HepG2 (cell line): ENCODE data around the gene KIAA1958.

Experiments
- ATF2 ChIP-seq: sonication (generic); formaldehyde crosslinking; IDR thresholded peaks from 2 replicates; pipeline ENCODE4 v1.4.0; 2020; ENCODE audit warnings: missing genetic modification reagents
- HBP1 ChIP-seq: IDR thresholded peaks from 2 replicates; pipeline ENCODE4 v1.6.1; 2016; ENCODE audit warnings: low read depth, control low read depth
- PATZ1 ChIP-seq: sonication (generic); formaldehyde crosslinking; IDR thresholded peaks from 2 replicates; pipeline ENCODE4 v1.4.0; 2020; ENCODE audit warnings: missing genetic modification reagents
- PITX1 ChIP-seq: sonication (generic); formaldehyde crosslinking; IDR thresholded peaks from 2 replicates; pipeline ENCODE4 v1.5.1; 2020; ENCODE audit warnings: mild to moderate bottlenecking, missing genetic modification reagents
- SRF ChIP-seq: IDR thresholded peaks from 2 replicates; pipeline ENCODE4 v1.6.1; 2011; ENCODE audit warnings: mild to moderate bottlenecking, low read depth, low read length, moderate library complexity
- TF ChIP-seq, protein P1 (sequence below): sonication (generic); formaldehyde crosslinking; IDR thresholded peaks from 2 replicates; pipeline ENCODE4 v1.5.0; 2020; ENCODE audit warnings: mild to moderate bottlenecking, missing genetic modification reagents, moderate library complexity

DNA sequence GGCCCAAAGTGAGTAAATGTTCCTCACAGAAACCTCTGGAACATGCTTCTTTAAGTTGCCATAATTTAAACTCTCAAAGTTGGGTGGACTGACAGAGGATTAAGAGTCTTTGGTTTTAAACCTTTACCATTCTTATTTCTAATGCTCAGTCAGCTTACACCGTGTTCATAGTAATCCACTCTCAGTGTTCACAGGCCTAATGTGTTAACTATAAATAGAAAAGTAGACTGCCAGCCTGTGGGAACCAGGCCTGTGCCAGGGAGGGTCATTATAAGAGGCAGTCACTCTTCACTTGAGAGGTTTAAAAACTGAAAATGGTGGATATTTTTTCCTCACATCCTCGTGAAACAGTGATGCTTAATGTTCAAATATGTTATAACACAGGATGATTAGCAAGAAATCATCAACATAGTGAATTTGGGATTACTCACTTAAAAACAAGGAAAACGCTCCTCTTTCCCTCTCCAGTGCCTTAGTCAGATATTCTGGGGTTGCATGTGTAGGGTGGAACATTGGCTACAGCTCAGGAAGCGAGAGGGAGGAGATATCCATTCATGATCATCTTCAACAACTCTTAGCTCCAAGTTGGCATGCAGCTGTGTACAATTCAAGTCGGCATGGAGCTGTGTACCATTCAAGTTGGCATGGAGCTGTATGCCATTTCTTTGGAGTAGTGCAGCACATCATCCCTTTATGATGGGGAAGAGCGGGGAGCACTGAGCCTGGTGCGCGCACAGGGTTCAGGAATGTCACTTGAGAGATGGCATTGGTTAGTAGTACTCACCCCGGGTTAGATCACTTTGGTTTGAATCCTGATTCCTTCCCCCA, 65.8 kb downstream of the KIAA1958 start:
- TF ChIP-seq, protein P1, sequence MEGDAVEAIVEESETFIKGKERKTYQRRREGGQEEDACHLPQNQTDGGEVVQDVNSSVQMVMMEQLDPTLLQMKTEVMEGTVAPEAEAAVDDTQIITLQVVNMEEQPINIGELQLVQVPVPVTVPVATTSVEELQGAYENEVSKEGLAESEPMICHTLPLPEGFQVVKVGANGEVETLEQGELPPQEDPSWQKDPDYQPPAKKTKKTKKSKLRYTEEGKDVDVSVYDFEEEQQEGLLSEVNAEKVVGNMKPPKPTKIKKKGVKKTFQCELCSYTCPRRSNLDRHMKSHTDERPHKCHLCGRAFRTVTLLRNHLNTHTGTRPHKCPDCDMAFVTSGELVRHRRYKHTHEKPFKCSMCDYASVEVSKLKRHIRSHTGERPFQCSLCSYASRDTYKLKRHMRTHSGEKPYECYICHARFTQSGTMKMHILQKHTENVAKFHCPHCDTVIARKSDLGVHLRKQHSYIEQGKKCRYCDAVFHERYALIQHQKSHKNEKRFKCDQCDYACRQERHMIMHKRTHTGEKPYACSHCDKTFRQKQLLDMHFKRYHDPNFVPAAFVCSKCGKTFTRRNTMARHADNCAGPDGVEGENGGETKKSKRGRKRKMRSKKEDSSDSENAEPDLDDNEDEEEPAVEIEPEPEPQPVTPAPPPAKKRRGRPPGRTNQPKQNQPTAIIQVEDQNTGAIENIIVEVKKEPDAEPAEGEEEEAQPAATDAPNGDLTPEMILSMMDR (CRISPR knock-in tag) = no peak
- TF ChIP-seq ATF2 (CRISPR knock-in tag) = no peak
- TF ChIP-seq HBP1 = no peak
- no peak for TF ChIP-seq PITX1
- no peak for TF ChIP-seq SRF
- TF ChIP-seq PATZ1 (CRISPR knock-in tag) = no peak
